GM19025 (cell line): ENCODE measurements around the gene CRYBG1.
A peak's percentile ranks its signal among the peaks of the same experiment; 100 is the strongest.

ENCODE experiments used
- ATAC-seq: cut with Tn5 transposase; IDR thresholded peaks from one replicate; pipeline ENCODE4 v1.9.1; 2021; ENCODE audit warnings: mild to moderate bottlenecking, low read depth, moderate library complexity; ENCODE audit not compliant: unreplicated experiment

Gene CRYBG1

DNA sequence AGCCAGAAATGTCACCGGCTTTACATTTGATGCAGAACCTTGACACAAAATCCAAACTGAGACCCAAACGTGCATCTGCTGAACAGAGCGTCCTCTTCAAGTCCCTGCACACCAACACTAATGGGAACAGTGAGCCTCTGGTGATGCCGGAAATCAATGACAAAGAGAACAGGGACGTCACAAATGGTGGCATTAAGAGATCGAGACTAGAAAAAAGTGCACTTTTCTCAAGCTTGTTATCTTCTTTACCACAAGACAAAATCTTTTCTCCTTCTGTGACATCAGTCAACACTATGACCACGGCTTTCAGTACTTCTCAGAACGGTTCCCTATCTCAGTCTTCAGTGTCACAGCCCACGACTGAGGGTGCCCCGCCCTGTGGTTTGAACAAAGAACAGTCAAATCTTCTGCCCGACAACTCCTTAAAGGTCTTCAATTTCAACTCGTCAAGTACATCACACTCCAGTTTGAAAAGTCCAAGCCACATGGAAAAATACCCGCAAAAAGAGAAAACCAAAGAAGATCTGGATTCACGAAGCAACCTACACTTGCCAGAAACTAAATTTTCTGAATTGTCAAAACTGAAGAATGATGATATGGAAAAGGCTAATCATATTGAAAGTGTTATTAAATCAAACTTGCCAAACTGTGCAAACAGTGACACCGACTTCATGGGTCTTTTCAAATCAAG, 160.3 kb downstream of the CRYBG1 start:
- ATAC-seq = peak; percentile 59

DNA sequence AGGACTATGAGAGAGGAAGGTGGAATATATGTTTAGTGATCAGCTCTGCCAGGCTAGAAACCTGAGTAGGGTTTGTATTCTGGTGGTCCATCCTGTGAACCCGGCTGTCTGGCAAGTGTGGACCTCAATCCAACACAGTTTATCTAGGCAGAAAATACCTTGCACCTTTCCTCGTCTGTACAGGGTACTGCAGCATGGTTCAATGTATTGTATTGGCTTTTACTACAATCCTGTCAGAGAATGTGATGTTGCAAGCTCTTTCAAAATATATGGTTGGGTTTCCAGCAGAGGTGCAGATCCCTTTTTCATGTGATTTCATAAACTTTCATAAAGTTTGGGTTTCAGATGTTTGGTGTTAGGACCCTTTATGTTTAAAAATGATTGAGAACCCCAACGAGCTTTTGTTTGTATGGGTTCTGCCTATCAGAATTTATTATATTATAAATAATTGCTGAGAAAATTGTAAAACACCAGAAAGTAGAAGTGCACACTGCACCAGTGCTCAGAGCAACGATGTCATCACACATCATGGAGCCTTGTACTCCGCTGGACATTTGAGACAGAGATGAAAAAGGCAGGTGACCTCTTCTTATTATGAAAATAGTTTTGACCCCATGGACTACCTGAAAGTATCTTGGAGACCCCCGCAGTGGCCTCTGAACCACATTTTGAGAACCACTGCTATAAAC, 162.2 kb downstream of the CRYBG1 start:
- ATAC-seq = no peak

DNA sequence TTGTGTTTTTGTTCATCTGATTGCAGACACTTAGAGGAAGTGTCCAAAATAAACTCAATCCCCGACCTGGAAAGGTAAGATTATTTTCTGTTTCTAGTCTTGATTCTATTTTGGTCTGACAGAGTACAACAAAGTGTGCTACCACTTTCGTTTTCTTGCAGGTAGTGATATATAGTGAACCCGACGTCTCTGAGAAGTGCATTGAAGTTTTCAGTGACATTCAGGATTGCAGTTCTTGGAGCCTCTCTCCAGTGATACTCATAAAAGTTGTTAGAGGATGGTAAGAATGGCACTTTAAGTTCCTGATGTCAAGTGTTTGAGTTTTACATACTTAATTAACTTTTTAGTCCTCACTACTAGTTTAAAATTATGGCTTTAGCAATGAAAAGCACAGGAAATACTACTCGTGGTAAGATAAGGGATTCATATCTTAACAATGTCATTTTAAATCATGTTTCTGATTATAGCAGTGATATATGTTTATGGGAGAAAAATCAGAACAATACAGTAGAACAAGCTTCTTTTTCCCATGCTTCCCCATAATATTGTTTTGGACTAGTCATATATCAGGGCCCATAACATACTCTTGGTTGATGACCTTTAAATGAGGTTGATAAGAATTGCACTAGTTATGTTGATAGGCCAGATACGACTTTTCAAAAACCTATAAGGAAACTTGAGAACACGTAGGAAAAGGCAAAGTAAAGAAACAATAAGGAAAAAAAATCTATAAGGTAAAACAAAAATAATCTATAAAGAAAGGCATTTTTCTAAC, 164.8 kb downstream of the CRYBG1 start:
- no peak for ATAC-seq

DNA sequence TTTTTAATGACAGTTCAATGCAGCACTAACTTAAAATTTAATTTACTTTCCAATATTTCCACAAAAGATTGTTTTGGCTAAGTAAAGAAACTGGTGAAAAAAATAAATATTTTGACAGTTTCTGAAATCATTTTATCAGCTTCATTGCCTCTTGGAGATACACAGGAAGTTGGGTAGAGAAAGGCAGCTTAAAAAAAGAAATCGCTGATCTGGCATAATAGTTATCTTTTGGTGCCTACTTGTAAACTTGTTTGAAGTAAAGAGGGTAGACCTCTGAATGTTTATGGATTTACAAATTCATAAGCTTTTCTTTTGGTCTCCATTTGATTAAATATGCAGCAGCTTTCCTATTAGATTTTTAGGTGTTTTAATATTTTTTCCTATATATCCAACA, 165.4 kb downstream of the CRYBG1 start:
- ATAC-seq = no peak

DNA sequence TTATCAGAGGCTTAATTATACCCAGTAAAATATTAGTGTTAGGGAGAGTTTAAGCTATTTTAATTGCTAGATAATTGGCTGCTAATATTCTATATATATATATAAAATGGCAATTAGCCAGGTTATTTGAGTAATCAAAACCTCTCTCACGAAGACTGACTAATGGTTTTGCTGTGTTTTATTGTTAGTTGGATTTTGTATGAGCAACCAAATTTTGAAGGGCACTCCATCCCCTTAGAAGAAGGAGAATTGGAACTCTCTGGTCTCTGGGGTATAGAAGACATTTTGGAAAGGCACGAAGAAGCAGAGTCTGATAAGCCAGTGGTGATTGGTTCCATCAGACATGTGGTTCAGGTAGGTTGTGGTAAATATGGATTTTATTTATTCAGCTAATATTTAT, 166.6 kb downstream of the CRYBG1 start:
- no peak for ATAC-seq

DNA sequence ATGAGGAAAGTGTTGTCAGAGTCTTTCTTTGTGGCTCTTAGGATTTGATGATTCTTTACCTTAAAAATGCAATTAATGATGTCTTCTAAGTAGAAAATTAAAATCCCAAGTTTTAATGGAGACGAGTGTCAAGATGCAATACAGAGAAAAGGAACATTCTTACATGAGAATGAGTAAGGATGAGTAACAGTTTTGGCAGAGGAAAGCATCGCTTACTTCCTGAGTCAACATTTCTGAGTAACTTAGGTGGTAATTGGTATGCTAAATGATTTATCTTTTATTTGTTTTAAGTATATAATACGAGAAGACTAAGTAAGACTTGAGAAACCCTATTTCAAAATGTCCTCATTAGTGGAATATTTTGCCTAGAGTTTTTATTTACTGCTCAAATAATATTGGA, 167.5 kb downstream of the CRYBG1 start:
- no peak for ATAC-seq

DNA sequence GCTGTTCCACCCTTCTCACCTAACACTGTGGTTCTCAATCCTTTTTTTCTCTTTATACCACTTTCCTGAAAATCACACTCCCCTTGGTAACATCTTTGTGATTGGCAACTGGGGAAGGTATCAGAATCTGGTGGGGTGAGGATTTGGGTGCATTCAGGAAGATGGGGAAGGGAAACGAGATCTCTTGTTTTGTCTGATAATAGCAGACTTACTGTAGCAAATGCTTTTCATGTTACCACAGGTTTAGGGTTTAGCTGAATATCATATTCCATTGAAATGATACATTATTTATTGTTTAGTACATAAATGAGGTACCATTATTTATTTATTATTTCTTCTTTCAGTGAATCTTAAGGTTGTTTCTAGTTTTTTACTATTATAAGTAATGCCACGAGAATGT, 168.0 kb downstream of the CRYBG1 start:
- no peak for ATAC-seq

DNA sequence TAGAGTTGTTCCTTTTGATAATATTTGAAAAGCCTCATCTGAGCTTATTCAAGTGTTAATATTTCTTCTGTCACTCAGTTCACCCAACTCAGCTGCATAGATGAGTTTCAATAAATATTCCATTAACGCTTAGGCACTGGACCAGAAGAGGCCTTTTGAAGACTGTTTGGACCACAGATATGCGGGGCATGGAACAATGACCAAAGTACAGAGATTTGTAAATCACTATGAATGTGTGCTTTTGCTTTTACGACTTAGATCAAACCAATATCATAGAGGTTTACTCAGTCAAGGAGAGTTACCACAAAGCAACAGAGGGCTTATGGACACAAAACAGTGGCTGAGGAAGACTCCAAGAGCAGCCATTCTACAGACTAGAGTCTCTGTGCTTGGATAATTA, 168.9 kb downstream of the CRYBG1 start:
- ATAC-seq = no peak

DNA sequence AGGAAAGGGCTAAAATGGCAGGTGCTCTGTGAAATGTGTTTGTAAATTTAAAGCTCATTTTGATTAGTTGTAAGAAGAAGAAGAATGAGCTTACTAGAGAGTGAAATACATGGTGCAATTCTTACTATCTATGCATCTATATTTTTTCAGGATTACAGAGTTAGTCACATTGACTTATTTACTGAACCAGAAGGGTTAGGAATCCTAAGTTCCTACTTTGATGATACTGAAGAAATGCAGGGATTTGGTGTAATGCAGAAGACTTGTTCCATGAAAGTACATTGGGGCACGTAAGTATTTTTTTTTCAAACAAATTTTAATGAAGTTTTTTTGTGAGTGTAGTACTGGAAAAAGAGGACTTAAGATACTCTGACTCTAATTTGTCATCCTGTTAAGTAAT, 169.5 kb downstream of the CRYBG1 start:
- no peak for ATAC-seq

DNA sequence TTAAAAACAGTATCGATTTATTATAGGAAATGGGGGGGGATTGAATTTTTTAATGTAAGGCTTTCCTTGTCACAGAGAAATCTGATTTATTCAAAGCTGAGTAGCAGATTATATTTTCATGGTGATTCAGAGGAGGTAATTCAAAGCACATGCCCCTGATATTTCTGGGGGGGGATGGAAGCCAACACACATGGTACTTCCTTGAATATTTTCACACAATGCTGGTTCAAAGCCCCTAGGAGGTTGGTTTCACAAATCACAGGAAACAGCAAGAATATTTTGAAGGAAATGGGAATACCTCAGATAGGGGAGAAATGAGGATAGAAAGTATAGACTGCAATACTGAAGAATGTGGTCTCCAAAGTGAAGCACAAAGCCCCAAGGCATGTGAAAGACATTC, 170.0 kb downstream of the CRYBG1 start:
- no peak for ATAC-seq

DNA sequence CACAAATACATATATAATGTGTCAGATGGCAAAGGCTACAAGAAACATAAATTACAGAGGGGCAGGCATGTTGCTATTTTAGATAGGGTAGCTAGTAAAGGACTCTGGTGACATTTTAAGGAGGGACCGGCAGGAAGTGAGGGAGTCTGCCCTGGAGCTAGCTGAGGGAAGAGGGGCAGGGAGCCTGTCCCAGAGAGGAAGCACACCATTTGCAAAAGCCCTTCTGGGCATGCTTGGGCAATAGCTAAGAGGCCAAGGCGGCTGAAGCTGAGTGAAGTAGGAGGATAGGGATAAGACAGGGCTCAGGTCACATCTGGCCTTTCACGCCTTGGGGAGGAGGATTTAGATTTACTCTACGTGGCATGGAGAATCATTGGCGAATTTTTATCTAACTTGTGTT, 172.5 kb downstream of the CRYBG1 start:
- no peak for ATAC-seq

DNA sequence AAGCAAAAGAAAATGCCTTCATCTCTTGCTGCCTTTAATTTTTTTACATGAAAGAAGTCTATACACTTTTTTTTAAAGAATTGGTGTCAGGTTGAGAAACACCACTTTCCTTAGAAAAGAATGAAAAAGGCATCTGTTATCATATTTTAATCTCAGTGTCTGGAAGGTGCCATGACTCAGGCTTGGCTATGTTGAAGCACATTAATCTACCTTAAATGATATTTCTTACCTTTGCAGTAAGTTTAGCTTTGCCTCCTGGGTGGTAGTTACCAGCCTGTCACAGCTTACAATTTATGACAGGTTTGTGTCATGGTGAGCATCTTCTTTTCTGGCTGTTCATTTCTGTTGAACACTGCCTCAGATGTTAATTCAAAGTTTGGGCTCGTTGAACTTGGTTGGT, 173.5 kb downstream of the CRYBG1 start:
- ATAC-seq = no peak

DNA sequence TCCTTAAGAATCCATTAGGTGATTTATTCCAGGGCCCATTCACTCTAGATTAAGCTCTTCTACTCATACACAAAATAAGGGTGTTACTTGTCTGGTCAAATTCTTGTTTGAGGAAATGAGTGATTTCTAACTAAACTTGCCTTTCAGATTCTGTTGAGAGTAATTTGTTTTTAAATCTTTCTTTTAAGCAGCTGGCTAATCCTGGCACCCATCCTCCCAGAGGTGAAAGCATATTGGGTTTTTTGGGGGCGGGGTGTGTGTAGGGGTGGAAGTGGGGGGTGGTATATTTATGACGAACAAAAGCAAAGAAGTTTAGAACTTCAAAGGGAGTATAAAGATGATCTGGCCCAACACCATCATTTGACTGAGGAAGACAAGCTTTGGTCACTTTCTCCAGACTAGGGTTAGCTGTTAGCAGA, 174.1 kb downstream of the CRYBG1 start:
- no peak for ATAC-seq

DNA sequence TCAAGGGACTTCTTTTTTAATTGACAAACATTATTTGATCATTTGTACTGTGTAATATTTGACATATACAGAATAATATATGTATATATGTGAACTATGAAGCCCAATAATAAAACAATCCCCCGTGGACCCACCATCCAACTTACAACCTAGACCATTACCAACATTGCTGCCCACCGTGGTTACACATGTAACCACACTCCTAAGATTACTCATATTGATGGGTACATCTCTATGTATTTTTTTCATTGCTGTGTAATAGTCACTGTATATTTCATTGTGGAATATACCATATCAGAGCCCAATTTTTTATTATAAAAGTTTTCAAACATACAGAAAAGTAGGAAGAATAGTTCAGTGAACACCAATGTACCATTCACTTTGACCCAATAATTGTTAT, 174.5 kb downstream of the CRYBG1 start:
- no peak for ATAC-seq

DNA sequence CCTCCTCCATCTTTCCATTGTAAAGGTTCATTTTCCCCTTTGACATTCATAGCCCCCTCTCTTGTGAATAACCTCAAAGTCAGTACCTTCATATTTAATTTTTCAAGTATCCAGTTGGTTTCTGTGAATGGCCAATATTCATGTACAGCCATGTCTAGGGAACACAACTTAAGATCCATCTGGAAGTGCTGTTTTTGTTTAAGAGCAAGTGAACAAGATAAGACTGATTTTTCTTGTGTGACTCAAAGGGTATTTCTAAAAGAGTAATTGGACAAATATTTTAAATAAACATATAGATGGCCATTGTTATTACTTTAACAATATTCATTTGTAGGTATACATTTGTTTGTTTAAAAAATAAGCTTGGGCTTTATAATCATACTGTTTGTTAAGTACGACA, 175.8 kb downstream of the CRYBG1 start:
- no peak for ATAC-seq

DNA sequence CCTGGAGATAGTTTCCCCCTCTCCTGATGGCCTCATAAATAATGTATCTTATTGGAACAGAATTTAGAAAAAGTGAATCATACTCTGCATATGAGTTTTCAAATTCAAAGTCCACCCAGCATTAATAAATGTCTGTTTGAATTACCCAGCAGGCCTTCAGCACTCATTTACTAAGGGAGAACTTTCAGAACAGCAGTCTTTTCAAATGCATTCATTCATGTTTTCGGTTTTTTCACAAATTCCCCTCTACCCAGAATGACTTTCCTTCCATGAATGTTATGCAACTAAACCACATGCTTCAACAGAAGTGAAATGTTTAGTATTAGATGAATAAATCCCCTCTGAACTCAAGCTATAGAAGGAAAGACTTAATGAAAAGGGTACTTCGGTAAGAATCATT, 176.3 kb downstream of the CRYBG1 start:
- ATAC-seq = peak; percentile 43

DNA sequence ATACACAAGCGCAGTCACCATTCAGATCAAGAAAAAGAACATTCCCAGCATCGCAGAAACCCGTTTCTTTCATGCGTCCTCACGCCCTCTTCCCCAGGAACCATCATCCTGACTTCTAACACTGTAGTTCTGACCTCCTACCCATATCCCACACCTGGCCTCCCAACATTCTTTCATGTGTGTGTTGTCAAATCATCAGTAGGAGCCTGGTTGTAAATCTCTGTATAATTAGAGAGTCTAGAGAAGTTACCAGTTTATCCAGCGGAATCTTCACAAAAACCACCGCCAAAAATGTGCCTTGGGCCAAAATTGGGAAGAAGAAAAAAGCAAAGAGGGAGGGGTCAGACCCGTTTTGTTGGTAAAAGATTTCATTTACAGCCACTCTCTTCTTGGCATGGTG, 177.1 kb downstream of the CRYBG1 start:
- no peak for ATAC-seq

DNA sequence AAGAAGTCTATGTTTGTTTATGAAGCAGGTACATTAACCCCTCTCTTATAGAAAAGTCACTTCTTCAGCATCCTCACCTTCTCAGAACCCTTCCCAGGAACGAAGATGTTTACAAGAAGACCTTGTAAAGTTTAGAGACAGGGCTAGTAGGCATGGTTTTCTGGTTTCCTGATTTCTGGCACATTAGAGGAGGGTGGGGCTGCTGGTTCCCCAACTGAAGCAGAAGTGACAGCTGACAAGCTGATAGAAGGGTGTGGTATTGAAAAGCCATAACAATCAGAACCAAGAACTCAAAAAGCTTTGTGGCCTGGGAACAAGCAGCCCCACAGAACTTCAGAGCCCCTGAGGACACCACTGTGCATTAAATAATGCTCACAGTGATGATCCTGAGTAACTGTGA, 177.6 kb downstream of the CRYBG1 start:
- no peak for ATAC-seq

DNA sequence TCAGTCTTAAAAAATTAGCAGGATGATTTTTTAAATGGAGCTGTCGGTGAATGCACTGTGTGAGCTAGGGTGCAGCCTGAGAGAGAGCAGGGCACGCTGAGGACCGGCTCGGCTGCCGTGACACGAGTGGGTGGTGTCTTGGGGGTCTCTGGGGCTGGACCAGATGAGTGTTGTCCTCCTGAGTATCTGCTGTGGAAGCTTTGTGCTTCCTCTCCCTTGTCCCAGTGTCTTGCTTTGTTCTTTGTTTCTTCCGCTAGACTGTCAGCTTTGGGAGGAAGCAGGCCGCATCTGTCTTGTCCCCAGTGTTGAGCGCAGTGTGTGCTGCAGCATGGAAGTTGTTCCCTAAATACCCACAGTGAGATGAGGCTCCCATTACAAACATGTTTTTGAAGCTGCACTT, 179.4 kb downstream of the CRYBG1 start:
- no peak for ATAC-seq

DNA sequence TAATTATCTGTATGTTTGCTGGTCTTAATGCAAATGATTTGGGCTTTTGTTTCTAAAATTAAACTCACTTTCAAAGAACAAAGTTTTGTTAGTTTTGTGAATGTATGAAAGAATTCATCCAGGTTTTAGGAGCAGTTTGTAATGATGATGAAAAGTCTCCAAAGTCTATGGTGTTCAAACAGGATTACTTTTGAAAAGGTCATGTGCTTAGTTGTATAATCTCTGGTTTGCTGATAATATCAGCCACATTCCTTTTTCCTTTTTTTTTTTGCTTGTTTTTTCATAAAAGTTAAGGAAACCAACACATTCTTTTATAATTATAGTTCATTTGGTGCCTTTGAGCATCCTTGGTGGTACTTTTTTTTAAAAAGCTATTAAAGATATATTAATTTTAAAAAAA, 179.9 kb downstream of the CRYBG1 start:
- no peak for ATAC-seq

DNA sequence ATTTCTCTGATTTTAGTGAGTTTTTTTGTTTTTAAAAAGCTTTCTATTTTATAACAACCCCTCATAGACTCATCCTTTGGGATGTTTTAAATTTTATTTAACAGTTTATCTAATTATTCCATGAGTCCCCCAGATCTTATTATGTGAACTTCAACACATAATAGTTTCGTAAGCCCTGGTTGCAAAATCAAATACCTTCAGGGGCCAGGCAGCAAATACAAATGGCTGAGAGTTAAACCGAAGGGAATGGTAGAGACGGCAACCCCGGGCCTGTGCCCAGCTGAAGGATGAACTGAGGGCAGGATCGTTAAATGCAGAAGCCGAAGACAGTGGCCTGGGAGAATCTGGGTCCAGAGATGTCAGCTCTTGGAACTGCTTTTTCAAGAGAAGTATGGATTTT, 180.4 kb downstream of the CRYBG1 start:
- ATAC-seq = no peak

DNA sequence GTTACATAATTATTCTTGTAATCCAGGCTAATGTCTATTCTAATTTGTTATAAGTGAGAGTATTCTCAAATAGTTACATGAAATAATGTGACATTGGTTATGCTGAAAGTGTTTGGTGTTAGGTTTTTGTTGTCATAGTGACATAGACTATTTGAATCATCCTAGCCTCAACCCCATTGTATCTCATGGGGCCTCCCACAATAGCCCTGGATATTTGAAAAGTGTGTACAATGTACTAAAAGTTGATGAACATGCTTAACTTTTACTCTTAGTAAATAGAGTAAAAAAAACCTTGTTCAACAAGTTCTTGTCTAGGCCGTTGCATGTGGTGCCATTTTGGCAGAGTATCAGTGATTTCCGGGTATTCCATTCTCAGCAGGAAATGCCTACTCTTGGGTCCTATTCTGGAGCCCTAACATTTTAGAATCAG, 185.8 kb downstream of the CRYBG1 start:
- no peak for ATAC-seq
